ACHN (cell line): ENCODE data around the gene INO80E.
"Not testable (repeated sequence)": the region's sequence is repeated elsewhere in the genome, so short reads cannot be mapped to it uniquely, and the experiment has no call there.

Source experiments
- DNase-seq: peaks from one replicate; pipeline ENCODE4 v3.0.0-alpha.2; 2015
- in situ Hi-C: cut with HindIII; loops from 2 replicates; pipeline ENCODE4 v1.10.0; 2017; ENCODE audit warnings: low sequenced_read_pairs, low pct_ligation_motif_present, low pct_unique_long_range_greater_than_20kb

The INO80E gene

DNA sequence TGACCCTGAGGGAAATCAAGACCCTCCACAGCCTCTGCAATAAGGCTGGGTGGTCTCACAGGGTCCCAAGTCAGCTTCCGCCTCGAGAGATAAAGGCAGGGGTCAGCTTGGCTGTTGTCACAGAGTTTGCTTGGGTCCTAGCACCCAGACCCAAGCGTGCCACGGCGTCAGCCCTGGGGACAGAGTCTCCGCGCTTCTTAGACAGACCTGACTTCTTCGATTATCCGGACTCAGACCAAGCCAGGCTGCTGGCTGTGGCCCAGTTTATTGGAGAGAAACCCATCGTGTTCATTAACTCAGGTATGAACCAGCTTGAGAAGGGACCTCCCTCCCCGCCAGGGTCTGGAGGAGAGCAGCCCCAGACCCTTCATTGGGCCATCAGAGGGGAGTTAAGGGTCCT is 27.5 kb downstream of the INO80E start:
- in situ Hi-C loops: no loop called here
- DNase-seq: no peak

DNA sequence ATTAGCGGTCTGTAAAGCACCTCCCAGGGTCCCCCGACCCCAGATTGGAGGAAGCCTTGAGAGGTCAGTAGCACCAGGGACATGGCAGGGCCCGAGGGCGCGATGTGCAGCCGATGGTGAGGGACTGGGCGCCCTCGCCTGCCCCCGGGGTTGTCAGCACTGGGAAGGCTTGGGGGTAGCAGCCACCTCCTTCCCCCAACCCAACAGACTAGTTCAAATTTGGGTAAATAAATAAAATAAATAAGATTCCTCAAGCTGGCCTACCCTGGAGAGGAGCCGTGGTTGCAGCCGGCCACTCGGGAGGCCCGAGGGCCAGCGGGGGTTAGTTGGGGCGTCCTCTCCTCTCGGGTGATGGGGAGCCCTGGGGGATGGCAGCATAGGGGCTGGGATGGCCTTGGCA is 28.4 kb downstream of the INO80E start:
- in situ Hi-C loops: no loop called here
- no peak for DNase-seq

DNA sequence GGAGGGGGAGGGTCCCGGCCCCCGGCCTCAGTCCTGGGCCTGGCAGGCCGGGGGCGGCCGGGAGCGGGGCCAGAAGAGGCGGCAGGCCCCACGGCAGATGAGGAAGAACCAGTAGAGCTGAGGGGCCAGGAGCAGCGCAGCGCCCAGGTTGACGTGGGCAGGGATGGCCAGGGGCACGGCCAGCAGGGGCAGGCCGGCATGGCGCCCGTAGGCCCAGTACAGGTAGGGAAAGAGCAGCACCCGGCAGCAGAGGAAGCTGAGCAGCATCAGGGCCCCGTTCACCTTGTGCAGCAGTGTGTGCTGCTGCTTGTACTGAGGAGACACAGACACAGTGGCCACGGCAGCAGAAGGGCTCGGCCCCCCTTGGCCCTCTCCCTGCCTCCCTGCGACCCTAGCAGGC is 29.1 kb downstream of the INO80E start:
- in situ Hi-C loops: no loop called here
- DNase-seq: no peak

DNA sequence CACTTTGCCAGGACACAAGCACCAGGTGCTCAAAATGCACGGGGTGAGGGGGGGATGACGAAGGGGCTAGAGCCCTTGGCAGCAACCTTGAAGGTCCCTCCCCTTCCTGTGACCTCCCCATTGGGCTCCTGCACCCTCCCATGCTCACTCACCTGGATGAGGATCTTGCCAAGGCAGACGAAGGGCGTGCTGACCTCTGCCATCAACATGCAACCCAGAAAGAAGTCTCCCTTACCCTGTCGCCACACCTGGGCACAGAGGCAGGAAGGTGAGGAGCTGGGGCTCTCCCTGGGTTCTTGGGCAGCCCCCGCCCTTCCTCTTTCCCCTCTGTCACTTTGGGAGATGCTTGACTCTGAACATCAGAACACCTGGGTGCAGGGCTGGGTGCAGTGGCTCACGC is 29.5 kb downstream of the INO80E start:
- DNase-seq: no peak
- in situ Hi-C loops: no loop called here

DNA sequence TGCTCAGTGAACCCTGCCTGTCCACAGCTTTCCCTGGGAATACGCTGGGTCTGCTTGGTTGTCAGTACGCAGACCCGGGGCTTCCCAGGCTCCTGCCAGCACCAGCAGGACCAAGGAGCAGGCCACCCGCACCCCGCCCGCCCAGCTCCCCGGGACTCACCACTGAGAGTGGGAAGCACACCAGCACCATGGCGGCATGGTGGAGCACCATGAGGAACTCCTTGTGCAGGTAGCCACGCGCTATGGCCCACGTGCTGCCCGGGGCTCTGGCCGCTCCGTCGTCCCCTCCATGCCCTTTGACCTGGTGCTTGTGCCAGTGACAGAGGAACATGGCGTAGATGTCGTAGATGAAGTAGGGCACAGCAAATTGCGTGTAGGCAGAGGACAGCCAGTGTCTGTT is 30.4 kb downstream of the INO80E start:
- DNase-seq: no peak
- in situ Hi-C loops: no loop called here

DNA sequence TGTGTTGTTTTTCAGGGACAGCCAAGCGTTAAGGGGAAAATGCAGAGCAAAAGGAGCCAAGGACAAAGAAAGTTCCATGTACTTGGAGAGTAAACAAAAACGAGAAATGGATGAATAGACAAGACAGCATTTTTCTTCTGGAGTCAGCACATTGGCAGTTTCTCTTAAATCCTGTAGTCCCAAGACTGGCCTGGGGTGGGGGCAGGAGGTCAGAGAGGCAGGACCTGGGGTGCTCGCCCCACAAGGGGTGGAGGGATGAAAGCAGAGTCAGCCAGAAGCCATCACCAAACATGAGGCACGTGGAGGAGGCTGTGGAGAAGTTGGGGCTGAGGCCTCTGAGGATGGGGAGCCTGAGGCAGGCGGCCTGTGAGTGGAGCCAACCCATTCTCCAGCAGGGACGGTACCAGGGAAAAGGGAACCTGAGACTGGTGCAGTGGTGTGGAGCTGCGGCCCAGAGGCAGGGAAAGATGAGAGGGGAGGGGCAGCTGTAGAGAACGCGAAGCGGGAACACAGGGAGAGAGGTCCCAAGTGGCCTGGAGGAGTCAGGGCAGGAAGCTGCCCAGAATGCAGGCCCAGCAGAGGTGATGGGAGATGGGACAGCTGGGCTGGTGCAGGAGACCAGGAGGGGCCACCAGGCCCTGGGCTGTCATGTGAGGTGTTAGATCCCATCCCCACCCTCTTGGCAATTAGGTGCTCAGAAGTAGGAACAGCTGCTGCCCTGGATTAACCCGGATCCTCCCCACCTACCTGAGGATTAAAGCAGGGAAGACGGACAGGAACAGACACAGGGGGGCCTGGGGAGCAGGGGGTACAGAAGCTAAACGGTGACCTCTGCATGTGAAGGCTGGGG is 31.8 kb downstream of the INO80E start:
- in situ Hi-C loops: no loop called here
- DNase-seq: no peak

DNA sequence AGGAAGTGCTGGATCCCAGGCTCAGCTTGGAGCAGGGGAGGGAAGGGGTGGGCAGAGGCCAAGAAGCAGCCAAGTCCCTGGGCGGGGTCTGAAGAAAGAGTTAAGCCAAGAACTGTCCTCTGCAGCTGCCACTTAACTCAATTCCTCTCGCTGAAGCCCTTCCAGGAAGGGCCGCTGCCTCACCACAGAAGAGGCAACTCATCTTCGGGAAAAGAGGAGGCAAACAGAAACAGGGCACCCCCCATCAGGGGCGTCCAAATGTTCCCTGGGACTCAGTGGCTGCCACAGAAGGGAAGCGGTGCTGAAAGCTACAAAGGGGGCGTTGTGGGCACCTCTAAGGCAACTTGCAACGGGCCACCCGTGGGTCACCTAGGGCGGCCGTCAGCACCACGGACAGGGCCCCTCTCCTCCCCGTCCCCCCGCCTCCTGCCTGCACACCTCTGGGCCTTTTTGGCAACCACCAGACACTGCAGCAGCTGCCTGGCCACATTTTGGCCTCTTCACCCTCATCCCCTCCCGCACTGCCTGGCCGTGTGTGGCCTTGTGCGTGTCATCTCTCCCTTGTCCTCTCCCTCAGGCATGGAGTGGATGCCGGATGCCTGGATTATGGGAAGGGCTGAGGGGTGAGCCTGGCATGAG is 32.5 kb downstream of the INO80E start:
- DNase-seq: peak; percentile 42
- in situ Hi-C loops: no loop called here

DNA sequence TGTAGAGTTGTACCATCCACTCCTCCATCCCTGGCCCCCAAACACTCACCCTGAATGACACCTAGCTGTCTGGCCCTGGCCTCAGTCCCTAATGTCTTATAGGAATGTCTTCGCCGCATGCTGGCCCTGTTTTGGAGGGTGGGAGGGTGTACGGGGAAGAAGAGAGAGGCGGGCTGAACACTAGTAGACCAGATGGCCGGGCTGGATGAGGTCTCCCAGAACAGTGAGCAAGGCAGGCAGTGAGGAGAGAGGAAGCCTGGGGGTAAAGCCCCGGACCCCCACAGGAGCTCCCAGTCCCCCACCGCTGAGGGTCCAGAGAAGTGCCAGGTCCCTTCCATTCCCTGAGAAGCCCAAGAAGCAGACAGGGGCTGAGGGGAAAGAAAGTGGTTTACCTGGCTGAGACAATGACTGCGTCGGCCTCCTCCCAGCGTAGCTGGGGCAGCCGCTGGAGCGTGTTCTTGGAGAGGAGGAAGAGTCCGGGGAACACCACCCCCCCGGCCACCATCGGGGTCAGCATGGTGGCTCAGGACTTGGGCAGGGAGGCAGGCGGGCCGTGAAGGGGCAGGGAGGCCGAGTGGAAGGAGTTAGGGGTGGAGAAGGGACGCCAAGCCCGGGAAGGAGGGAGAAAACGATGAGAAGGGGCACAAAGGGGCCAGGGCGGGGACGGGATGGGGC is 34.1 kb downstream of the INO80E start:
- DNase-seq: no peak
- in situ Hi-C loops: no loop called here

DNA sequence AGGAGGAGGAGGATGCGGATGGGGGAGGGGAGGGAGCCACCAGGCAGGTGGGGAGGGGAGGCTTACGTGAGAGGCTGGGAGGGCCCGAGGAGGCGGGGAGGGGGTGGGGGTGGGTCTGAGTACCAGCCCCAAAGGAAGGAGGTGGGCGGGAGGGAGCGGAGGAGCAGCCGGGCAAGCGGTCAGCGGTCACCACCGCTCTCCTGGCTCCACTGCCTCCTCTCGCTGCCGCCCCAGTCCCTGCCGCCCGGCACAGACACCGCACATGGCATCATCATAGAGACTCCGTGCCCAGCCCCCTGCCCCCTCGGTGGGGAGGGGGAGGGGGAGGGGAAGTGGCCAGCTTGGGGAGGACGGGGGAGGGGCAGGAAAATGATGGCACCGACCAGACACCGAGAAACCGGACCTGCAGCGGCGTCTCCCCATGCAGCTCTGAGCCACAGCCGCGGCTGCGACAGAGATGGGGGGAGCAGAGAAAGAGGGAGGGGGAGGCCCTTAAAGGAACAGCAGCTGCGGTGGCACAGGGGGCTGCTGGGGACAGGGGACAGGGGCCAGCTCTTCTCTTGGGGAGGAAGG is 34.9 kb downstream of the INO80E start, which contains the start of gene TLCD3B:
Gene TLCD3B (minus strand): TSS at position 431 of the 573 bp plus-strand sequence. CDS start 744 bp downstream, outside the sequence.
- in situ Hi-C loops: no loop called here
- no peak for DNase-seq

DNA sequence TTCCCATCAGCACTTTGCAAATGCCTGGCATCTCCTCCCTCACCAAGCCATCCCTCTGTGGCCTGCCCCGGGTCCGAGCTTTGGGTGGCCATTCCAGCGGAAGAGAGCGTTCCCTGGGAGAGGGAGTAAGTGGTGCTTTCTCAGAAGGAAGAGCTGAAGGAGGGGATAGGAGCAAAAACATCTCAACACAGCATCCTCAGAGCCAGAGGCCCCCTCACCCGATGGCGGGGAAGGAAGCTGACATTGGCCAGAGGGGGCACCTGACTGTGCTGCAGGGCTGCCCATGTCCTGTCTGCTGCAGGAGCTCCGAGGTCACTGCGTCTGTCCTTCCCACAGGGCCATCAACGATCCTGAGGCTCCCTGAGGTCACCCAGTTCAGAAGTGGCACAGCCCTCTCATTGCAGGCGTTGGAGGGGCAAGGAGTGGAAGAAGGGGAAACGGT is 35.5 kb downstream of the INO80E start:
- in situ Hi-C loops: no loop called here
- DNase-seq: no peak

DNA sequence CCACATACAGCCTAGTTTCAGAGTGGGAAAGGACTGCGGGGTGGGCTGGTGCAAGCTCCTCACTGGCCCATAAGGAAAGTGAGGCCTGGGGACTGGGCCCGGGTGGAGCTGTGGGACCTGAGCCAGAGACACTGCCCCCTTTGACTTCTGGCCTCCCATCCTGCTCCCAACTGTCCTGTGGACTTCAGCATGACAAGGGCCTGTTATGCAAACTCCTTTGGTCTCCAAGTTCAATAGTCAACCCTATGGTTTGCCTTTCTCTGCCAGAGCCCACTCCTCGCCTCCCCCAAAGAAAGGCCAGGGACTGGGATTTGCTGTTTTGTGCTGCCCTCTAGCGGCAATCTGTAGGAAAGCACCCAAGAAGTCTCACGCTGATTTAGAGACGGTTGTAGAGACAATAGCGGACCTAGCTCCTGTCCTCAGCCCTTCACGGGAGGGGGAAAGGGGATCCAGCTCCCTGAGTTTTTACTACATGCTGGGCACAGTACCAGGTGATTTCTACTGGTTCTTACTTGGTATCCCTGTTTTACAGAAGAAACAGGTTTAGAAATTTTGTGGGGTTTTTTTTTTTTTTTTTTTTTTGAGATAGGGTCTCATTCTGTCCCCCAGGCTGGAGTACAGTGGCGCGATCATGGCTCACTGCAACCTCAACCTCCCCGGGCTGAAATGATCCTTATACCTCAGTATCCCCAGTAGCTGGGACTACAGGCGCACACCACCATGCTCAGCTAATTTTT is 36.2 kb downstream of the INO80E start:
- DNase-seq: peak; percentile 78
- in situ Hi-C loops: no loop called here

DNA sequence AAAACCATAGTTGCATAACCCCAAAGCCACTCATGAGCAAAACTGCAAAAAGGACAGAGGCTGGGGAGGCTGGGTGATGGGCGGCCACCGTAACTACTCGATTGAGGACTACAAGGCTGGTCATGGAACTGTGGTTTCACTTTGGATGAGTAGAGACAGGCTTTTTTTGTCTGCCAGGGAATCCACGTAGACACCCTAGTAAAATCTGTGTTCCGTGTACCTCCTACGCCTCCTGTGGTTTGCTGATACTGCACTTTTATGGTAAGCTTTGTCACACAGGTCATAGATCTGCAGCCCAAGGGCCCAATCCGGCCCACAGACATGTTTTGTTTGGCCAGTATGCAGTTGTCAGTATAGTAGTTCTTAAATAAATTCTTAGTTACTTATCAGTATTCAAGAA is 37.2 kb downstream of the INO80E start:
- no peak for DNase-seq
- in situ Hi-C loops: no loop called here

DNA sequence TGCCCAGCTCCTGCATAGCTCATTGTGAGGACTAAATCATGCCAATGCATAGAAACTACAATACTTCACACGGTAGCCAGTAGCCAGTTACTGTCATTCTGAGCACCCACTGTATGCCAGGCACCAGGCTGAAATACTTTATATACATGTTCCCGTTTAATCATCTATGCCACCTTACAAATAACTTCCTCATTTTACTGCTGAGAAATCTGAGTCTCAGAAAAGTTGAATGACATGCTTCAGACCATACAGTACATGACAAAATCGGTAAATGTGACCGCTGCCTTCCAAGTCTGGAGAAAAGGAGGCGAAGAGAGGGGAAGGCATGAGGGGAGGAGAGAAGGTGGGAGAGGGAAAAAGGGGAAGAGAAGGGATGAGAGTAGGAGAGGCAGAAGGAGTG is 44.2 kb downstream of the INO80E start:
- DNase-seq: no peak
- in situ Hi-C loops: no loop called here

DNA sequence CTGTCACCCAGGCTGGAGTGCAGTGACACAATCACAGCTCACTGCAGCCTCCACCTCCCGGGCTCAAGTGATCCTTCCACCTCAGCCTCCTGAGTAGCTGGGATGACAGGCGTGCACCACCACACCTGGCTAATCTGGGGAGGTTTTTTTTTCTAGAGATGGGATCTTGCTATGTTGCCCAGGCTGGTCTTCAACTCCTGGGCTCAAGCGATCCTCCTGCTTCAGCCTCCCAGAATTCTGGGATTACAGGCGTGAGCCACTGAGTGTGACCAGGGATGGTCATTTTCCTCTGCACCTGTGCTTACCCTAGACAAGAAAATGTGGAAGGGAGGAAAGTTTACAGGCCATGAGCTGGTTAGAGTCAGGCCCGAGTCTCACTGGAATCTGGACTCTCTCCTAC is 44.6 kb downstream of the INO80E start:
- DNase-seq, in situ Hi-C loops: not testable (repeated sequence)

DNA sequence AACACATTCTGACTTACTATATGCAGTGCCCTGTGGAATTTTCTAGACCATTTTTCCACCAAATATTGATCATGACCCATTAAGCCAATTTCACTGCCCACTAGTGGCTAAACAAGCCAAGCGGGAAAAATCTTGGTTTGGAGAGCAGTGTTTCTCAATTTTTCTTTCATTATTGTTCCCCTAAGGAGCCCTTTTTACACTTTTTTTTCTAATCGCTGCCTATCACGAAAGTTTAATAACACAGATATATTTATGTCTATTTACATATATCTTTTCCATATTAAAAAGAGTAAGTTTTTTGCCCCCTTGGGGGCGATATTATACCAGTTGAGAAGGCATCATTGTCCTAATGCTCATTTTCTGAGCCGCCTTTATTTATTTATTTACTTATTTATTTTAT is 45.8 kb downstream of the INO80E start:
- in situ Hi-C loops: no loop called here
- DNase-seq: peak; percentile 51

DNA sequence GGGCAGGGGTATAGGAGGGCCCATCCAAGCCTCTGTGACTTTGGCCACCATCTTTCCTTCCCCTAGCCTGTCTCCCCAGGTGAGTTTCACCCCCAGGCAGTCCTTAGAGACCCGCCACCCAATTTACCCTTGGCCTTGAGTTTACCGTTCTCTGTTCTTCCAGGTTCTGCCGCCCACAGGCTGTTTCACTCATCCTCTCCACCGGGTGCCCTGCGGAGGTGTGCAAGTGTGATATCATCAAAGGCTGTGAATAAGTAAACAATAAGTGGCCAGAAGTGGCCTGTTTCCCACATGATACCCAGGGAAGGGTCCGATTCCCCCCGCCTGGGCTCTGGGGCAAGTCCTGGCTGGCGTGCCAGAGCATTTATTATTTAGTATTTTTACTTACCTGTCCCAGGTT is 50.1 kb downstream of the INO80E start:
- in situ Hi-C loops: no loop called here
- DNase-seq: no peak

DNA sequence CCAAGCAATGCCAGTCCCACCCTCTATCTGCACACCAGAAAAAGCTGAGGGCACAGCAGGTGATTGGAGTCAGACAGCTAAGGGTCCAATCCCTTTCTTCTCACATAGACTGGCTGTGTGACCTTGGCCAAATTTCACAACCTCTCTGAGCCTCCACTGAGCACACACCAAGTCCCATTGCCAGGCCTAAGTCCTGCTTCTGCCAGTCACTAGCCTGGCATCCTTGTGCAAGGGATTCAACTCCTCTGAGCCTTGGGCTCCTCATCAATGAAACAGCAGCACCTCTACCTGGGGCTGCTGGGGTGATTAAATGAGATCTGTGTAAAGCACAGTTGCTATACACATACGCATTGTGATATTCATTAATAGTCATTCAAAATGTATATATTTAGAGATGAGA is 50.5 kb downstream of the INO80E start:
- in situ Hi-C loops: no loop called here
- no peak for DNase-seq

DNA sequence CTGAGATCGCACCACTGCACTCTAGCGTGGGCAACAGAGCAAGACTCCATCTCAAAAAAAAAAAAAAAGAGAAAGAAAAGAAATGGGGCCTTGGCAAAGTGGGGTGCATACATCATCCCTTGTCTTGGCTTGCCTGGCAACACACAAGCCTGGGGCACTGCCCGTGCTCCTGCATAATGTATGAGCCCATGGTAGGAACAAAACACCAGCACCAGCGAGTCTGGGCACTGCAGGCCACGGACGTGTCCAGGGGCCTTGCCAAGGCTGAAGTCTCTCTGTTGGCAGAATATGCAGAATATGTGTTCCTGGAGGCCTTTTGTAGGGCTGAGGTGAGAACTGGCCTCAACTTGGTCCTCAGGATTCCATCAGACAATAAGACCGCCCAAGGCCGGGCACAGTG is 53.8 kb downstream of the INO80E start:
- in situ Hi-C loops: no loop called here
- DNase-seq: no peak

DNA sequence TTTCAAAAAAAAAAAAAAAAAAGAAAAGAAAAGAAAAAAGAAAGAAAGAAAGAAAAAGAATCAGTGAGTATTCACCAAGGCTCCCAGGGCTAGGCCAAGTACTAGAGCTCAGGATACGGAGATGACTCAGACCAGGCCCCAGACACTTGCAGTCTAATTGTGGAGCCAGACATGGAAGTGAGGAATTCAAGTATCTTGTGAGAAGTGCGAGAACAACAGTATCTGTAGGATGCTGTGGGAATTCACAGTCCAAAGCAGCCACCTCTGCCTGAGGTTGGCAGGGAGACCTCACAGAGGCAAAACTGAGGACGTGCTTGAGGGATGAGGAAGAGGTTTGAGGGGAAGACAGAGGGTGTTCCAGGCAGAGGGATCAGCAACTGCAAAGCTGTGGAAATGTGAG is 55.5 kb downstream of the INO80E start:
- in situ Hi-C loops: no loop called here
- DNase-seq: no peak
